ENCODE results near the gene ATP2B2.
A peak's percentile ranks its signal among the peaks of the same experiment; 100 is the strongest.

The ATP2B2 gene

GRCh38 chr3:10528046-10528445 is 22.7 kb upstream of the ATP2B2 start:
- no peak for DNase-seq

- DNase-seq: no peak
Observed at GRCh38 chr3:10527295-10528001, 22.1 kb upstream of the ATP2B2 start.

GRCh38 chr3:10526366-10526765 is 21.0 kb upstream of the ATP2B2 start:
- no peak for DNase-seq

GRCh38 chr3:10524799-10525301 is 19.5 kb upstream of the ATP2B2 start:
- no peak for DNase-seq

- DNase-seq: no peak
Observed at GRCh38 chr3:10524270-10524669, 18.9 kb upstream of the ATP2B2 start.

GRCh38 chr3:10523561-10523960 is 18.2 kb upstream of the ATP2B2 start:
- no peak for DNase-seq

GRCh38 chr3:10522646-10523303 is 17.4 kb upstream of the ATP2B2 start:
- DNase-seq: no peak

- DNase-seq: no peak
Observed at GRCh38 chr3:10521772-10522441, 16.5 kb upstream of the ATP2B2 start.

GRCh38 chr3:10520072-10520471 is 14.7 kb upstream of the ATP2B2 start:
- no peak for DNase-seq

- DNase-seq: no peak
Observed at GRCh38 chr3:10519236-10519635, 13.8 kb upstream of the ATP2B2 start.

- DNase-seq: peak; percentile 51
Observed at GRCh38 chr3:10518506-10519150, 13.2 kb upstream of the ATP2B2 start.

- no peak for DNase-seq
Observed at GRCh38 chr3:10517627-10518026, 12.2 kb upstream of the ATP2B2 start.

- DNase-seq: no peak
Observed at GRCh38 chr3:10516544-10517452, 11.4 kb upstream of the ATP2B2 start.

- no peak for DNase-seq
Observed at GRCh38 chr3:10515884-10516495, 10.6 kb upstream of the ATP2B2 start.

- no peak for DNase-seq
Observed at GRCh38 chr3:10515396-10515795, 10.0 kb upstream of the ATP2B2 start.

GRCh38 chr3:10514407-10515069 is 9.2 kb upstream of the ATP2B2 start:
- DNase-seq: no peak

- DNase-seq: no peak
Observed at GRCh38 chr3:10513306-10513705, 7.9 kb upstream of the ATP2B2 start.

GRCh38 chr3:10512687-10513086 is 7.3 kb upstream of the ATP2B2 start:
- DNase-seq: no peak

- DNase-seq: peak; percentile 50
Observed at GRCh38 chr3:10511809-10512494, 6.6 kb upstream of the ATP2B2 start.

- no peak for DNase-seq
Observed at GRCh38 chr3:10510743-10511432, 5.5 kb upstream of the ATP2B2 start.
